HG02938 (cell line): ENCODE measurements around the gene JARID2.

Experiments
- ATAC-seq: cut with Tn5 transposase; IDR thresholded peaks from one replicate; pipeline ENCODE4 v1.9.1; 2021; ENCODE audit warnings: mild to moderate bottlenecking, moderate library complexity; ENCODE audit not compliant: unreplicated experiment

Gene JARID2

DNA sequence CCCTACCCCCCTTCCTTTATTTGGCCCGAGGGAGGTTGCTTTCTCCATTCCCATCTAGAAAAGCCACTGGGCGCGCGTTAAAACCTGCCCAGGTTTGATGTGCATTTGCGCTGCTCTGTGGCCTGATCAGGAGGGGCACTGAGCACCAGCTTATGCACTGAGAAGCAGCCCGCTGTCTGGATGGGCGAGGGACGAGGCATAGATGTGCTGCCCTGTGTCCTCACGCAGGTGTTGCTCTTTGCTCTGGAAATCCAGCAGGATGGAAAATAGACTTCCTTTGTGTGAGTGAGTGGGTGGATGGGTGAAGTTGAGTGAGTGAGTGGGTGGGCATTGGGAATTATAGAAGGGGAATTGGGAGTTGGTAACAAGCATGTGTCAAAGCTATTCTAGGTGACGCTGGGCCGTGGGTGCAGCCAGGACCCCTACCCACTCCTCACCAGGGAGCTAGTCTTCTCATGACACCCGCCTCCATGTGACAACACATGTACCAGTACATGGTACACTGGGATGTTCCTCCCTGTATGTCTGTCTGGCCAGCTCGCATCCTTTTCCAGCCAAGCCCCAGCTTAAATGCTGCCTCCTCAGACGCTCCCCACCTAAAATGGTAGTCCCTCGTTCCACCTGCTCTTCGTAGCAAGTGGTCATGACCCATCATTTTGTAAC is 254.3 kb downstream of the JARID2 start:
- no peak for ATAC-seq

DNA sequence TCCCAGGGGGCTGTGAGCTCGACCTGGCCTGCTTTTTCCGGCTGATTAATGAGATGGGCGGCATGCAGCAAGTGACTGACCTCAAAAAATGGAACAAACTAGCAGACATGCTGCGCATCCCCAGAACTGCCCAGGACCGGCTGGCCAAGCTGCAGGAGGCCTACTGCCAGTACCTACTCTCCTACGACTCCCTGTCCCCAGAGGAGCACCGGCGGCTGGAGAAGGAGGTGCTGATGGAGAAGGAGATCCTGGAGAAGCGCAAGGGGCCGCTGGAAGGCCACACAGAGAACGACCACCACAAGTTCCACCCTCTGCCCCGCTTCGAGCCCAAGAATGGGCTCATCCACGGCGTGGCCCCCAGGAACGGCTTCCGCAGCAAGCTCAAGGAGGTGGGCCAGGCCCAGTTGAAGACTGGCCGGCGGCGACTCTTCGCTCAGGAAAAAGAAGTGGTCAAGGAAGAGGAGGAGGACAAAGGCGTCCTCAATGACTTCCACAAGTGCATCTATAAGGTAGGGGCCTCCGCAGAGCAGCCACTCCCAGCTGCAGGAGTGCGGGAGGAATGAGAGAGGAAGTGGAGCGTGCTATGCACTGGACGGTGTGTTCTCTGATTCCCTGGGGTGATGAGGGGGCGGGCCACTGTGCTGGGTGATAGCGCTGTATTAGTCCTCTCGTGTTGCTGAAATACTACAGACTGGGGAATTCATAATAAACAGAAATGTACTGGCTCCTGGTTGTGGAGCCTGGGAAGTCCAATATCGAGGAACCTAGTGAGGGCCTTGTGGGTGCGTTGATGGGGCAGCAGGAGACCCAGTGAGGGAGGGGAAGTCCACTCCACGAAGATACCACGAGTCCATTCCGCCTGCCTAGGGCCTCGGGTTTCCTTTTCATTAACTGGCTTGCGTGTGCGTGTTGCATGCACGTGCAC is 255.3 kb downstream of the JARID2 start:
- ATAC-seq, result no peak

DNA sequence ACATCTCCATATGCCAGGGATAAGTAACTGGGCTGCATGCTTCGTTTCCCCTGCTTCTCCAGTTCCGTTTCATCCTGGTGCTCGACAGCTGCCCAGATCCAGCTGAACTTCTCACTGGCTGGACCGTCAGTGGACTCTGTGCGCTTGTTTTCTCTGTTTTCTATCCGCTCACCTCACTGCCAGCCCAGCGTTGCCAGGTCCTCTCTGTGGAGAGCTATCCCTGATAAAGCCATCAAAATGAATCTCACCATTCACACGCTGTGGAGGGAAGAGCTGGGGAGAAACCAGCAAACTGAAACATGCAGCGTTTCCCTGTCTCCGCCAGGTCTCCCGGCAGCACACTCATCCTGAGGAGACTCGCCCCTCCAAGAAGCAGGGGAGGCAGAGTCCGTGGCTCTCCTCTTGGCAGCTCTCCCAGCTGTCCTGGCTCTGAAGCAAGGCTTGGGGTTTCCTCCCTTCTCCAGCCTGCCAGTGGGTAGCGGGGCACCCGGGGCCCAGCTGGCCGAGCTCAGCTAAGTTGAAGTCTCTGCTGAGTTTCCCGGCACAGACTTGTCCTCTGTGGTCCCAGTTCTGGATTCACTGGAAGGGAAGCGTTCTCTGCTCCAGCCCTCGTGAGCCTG is 256.1 kb downstream of the JARID2 start:
- ATAC-seq, result no peak

DNA sequence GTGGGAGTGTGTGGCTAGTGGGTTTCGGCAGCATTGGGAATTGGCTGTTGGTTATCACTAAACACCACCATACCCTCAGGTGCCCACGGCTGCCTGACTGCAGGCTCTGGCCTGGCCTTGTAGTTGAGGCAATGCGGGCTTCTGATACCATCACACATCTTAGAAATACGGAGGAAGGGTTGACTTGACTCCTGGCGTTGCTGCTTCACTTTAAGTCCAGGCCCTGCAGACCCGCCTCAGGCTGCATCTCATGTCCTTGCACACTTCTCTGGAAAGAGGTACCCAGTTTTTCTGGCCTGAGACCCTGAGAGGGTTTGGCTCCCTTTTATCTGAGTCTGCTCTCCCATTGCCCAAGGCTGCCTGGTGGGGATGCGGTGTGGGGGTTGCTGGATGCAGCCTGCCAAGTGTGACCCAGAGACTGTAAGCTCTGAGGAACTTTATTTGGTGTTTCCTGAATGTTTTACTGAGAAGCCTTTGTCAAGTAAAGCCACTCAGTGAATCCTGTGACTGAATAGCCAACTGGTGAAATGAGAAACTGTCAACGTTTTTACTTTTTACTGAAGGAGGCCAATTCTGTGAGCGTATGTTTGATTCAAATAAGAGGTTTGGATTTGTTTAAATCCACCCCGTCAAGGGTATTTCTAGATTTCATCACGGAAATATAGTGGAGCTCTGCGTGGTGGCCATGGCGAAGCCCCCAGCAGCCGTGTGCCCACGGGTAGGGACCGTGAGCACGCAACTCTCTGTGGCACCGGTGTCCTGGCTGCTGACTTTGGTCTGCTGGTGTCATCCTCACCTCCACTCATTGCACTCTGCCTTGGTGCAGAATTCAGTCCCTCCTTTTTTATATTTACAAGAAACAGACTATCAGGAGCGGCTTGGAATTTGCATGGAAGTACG is 256.8 kb downstream of the JARID2 start:
- ATAC-seq, result no peak

DNA sequence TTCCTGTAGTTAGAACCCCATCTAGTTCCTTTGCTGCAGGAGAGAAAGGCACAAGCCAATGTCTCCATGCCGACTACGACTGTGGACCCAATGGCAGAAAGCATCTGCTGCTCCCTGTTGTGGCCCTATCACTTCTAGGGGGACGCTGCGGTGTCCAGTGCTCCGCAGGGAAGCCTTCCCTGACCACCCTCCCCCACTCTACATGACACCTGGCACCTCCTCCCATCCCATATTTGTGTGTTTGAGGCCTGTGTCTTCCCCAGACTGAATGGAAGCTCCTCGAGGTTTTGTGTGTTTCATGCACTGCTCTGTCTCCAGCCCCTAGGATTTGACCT is 257.4 kb downstream of the JARID2 start:
- no peak for ATAC-seq

DNA sequence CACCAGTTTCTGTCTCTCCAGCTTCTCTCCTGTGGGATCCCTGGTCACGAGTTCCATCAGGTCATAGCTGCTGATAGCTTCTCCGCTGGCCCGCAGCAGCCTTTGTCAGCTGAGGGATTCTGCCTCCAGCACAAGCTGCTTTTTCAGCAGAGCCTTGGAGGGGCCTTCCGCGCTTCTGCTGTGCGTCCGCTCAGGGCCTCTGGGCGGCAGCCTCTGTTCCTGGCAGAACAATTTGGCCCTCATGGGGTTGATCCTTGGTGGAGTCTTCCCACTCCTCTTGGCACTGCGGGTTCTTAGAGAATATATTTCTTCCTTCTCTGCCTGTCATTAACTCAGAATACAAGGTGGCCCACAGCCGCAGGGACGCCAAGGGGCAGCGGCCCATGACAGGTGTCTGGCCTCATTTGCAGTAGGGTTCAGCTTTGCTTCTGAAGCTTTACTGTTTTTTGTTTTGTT is 258.2 kb downstream of the JARID2 start:
- ATAC-seq, result no peak

DNA sequence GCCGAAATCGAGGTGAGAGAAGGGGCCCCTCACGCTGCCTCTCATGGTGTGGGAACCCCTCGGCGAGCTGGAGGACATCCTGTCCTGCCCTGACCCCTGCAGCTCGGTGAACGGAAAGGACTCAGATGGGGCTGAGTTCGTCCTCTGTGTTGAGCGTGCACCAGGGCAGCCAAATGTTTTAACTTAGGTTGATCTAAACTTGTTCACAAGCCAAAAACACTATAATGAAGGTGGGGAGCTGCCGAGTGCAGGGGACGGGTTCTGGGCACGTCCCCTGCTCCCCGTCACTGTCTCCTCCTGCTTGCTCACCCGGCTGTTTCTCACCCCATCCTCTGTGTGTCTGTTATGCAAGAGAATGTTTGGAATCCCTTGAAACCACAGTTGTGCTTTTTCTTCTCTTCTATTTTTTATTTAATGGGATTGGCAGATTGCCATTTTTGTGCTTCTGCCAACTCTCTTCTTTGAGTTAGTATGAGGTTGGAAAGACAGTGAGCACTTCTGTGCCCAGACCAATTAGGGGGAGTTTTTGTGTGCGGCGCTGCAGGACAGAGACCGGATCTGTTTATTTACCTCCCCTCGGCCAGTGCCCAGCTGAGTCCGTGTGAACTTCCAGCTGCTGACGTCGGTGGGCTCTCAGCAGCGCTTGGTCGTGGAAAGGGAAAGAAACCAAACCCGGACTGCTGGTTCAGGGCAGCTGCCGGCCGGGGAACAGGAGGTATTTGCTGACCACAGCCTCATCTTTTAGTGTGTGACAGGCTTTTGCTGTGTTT is 258.9 kb downstream of the JARID2 start:
- no peak for ATAC-seq

DNA sequence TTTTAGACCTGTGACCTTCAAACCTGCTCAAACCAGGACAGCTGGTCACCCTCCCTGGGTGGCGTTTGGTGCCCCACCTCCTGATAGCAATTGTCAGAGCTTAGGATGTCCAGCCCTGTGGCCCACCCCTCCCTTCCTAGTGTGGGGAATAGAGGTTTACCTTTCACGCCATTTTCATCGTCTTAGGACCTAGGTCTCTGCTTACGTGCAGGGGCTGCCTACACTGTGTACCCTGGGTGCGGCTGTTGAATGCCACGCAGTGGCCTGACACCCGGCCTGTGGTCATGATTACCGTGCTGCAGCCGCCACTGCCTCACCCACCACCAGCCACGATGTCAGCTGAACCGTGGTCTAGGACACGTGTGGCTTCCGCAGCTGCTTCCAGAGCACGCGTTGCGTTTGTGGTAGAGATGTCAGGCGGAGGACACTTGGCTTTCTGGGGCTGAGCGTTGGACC is 259.6 kb downstream of the JARID2 start:
- no peak for ATAC-seq

DNA sequence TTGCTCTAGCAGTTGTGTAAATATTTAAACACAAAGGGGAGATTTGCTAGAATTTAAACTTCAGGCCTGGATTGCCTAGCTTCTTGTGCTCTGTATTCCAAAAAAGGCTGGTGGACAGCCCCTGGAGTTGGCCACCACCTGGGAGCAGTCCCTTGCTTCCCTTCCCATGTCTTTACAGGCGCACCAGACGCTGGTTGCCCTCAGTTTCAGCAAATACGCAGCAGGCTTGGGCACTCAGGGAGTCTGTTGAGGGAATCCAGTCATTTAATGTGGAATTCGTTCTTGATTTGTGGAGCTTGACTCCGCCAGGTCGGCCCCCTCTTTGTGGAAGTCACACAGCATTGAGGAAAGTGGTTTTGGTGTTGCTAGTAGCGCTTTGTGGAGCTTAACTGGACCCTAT is 260.2 kb downstream of the JARID2 start:
- no peak for ATAC-seq

DNA sequence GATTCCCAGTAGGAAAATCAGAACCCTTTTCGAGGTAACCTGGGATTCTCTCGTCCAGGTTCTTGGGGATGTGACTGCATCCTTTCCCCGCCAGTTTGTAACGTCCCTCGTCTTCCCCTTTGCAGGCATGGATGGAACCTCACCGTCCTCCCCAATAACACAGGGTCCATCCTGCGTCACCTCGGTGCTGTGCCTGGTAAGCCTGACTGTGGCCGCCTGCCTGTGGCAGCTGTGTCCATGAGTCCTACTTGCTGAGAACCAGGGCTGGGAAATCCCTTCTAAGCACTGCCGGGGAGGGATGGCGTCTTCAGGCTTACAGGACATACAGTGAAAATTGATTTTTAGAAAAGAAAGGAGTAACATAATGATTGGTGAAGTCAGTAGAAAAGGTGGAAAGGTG is 261.4 kb downstream of the JARID2 start:
- ATAC-seq, result no peak

DNA sequence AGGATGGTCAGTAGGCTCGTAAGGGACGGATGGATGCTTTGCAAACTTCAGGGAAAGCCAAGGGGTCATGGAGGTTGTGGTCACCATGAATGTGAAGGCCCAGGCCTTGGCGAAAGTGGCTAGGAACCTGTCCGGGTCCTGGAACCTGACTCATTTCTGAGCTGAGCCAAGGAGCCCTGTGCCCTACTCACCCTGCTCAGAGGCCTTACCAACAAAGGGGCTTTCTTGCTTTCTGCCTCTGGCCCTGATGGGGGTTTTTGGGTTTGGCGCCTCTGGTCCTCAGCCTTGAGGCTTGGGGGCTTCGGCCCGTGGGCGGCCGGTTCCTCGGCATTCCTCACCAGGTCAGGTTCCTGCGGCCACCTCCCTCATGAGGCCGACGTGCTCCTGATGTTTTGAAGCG is 261.9 kb downstream of the JARID2 start:
- no peak for ATAC-seq

DNA sequence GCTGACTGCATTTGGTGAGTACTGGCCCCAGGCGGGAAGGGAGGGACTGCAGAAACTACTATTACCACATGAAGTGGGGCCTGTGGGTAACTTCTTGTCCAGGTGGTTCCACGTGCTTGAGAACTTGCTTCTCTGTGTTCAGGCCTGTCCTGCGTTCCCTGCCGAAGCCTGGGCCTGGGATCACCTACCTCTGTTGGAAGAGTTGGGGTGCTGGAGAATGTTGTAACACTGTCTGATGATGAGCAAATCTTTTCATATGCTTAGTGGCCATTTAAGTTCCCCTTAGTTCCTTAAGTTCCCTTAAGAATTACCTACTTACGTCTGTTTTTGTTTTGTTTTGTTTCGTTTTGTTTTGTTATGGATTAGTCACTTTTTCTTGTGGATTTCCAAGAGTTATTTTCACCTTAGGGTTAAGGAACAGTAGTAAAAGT is 262.6 kb downstream of the JARID2 start:
- ATAC-seq, result no peak

DNA sequence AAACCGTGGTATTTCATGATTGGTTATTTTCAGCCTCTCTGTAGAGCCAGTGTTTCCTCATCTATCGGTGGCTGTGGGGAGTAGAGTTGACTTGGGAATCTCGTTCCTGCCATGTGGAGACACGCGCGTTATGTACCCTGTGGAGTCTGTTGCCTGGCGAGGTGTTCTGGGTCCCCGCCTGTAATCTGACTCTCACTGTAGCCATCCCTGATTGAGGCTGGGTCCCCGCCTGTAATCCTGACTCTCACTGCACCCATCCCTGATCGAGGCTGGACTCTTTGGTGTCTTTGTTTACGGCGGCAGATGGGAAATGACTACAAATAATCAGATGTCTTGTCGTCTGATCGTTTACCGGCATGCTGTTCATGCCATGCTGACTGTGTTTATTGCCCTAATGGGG is 263.1 kb downstream of the JARID2 start:
- no peak for ATAC-seq

DNA sequence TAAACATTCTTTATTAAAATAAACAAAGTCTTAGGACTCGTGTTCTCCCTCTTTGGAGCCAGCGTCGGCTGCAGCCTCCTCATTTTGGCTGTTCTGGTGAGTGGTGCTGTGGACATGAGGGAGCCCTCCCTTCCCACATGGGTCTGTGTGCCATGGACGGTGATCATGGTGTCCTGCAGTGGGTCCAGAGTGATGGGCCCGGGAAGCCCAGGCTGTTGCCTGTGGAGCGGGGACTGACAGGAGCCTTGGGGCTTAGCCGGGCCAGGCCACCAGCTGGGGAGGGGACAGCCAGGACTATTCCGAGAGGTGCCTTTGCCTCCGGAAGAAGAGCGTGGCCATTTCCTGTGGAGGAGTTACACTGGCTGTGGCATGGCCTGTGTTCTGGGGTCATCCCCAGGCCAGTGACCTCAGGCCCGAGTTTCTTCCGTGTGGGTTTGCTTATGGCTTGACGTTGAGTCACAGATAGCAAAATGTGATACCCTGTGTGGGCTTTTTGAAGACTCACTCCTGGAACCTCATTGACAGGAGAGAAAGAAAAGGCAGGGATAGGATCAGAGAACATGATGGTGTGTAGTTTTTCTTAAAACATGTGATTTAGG is 263.6 kb downstream of the JARID2 start:
- ATAC-seq, result no peak

DNA sequence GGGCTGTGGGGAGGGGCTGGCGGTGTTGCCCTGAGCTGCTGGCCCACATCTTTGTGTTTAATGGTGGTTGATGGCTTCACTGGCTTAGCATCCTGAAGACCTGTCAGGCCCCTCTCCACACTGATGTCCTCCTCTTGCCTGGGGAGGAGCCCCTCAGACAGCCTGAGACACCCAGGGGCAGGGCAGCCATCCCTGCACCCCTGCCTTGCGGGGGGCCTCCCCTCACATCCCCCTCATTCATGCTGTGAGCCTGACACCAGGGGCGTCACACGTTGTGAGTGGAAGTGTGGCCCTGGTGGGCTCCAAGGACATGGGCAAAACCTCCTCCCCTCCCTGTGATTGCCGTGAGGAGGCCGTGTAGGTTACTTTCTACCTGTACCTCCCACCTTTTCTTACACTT is 264.3 kb downstream of the JARID2 start:
- no peak for ATAC-seq

DNA sequence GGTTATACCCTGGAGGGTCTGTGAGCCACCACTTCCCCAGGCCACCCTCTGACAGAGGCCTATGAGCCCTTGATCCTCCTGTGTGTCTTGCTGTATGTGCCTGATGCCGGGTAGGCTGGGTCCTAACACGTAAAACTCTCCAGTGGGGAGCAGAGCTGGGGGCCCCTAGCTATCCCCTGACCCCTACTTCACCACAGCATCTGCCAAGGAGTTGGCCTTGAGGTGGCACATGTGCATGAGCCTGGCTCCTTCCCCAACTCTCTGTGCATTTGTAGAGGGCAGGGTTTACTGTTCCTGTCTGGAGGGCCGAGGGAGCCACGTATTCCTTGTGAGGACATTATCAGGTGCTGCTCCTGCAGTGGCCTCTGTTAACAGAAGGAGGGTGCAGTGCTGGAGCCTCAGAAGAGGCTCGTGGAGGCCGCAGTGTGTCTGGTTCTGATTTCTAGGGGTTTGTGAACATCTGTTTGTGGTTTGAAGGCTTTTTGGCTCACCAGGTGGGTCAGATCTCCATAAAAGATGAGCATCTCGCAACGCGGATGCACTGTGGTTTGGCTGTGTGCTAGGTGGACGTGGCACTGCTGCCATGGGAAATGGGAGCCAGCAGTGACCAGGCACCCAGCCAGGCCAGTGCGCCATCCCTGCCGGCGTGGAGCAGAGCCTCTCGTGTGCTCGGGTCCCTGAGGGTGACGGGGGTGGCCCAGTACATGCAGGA is 264.8 kb downstream of the JARID2 start:
- ATAC-seq, result no peak

DNA sequence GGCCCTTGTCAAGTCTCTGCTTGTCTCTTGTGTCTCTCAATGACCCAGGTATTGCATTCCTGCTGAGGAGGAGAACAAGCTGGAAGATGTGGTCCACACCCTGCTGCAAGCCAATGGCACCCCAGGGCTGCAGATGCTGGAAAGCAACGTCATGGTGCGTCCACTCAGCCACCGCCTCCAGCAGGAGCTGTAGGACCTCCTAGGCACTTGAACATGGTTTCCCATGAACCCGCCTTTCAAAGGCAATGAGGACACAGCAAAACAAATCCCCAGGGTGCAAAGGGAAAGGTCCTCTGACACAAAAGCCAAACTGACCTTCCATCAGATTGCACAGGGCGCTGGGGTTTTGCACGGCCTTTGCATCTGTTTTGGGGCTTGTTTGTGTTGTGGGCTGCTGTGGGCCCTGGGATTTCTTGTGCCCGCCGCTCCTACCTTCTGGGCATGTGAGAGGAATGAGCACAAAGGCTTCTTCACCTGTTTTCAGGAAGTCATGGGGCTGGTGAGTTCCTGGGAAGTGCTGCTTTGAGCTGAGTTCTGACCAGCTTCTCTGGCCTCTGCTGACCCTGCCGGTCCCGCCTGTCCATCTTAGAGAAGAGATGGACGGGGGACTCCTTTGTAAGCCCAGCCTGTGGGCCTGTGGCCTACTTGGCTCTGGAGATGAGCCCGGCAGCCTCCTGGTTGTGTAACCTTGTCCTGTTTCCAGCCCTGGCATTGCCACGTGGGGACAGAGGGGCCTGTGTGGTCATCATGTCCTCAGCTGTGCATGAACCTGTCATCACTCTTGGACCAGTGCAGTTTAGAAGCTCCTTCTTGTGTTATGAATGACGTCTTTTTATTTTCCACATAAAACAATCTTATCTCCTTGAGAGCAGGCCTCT is 265.6 kb downstream of the JARID2 start:
- ATAC-seq, result no peak

DNA sequence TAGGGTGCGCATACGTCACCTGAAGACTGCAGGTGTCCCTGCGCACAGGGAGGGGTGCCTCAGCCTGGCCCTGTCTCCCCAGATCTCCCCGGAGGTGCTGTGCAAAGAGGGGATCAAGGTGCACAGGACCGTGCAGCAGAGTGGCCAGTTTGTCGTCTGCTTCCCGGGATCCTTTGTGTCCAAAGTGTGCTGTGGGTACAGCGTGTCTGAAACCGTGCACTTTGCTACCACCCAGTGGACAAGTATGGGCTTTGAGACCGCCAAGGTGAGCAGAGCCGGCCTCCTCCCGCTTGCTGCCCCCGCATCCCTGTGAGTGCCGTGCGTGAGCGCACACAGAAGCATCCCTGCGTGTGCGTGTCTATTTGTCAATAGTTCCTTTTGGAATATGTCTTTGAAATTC is 266.3 kb downstream of the JARID2 start:
- no peak for ATAC-seq
